GM12878 (cell line): ENCODE results near the gene CCDC134. TPM values are rescaled to one million over a fixed set of nuclear protein-coding genes. Genes with fewer than 3 reads are reported as not detected.

Source experiments
- ATAC-seq: fragments of 200-7000 bp; cut with Tn5 transposase; 3 replicates; pipeline ENCODE4 v1.9.1; 2020; ENCODE audit warnings: mild to moderate bottlenecking, moderate library complexity
- BruUV-seq: library from RNA; stranded (reverse); fragments of 400-500 nt; replicated peaks from 2 replicates; lab custom pipeline; 2021; lab: Mats Ljungman, UMichigan
- CTCF ChIA-PET: fragments of 300-600 bp; sonication (Branson Sonifier 250); formaldehyde crosslinking; extraction: SDS; loops from one replicate; lab custom pipeline; 2021; ENCODE audit warnings: inconsistent platforms; lab: Yijun Ruan, JAX
- POLR2A ChIA-PET: fragments of 350-600 bp; formaldehyde crosslinking; extraction: SDS; loops from one replicate; lab custom pipeline; 2021; ENCODE audit warnings: inconsistent platforms; lab: Charles Lee
- RAD21 ChIA-PET: fragments of 300-600 bp; sonication (Branson Sonifier 250); formaldehyde crosslinking; loops from one replicate; lab custom pipeline; 2023; ENCODE audit warnings: antibody characterized with exemption; ENCODE audit not compliant: unreplicated experiment; lab: Charles Lee
- SMC1A ChIA-PET: fragments of 300-600 bp; sonication (Branson Sonifier 250); formaldehyde crosslinking; loops from one replicate; lab custom pipeline; 2023; ENCODE audit not compliant: unreplicated experiment, uncharacterized antibody; lab: Charles Lee
- DNase-seq: peaks from one replicate; pipeline ENCODE4 v3.0.0-alpha.2; 2011; ENCODE audit warnings: low read depth, low spot score
- FAIRE-seq: peaks from 3 replicates; lab custom pipeline; 2011; peaks lifted over from hg19 to GRCh38; lab: Jason Lieb, UNC
- H2AFZ ChIP-seq: 2 replicates; pipeline ENCODE4 v1.6.0; 2011; ENCODE audit warnings: low read depth, low read length, control low read depth; ENCODE audit not compliant: control insufficient read depth
- H3K27ac ChIP-seq: 2 replicates; pipeline ENCODE4 v1.5.1; 2011; ENCODE audit warnings: control low read depth; ENCODE audit not compliant: control insufficient read depth, insufficient read depth
- H3K27me3 ChIP-seq, 2 experiments: replicated peaks in 1 of 2; 2 replicates each; pipeline versions ENCODE4 v1.6.0 to v1.6.1; 2011; ENCODE audit warnings: low read length in 1 of 2; ENCODE audit not compliant: control insufficient read depth in 2 of 2, insufficient read depth in 2 of 2
- H3K36me3 ChIP-seq, 2 experiments: 2 replicates each; pipeline ENCODE4 v1.5.1; 2011; ENCODE audit warnings: low read length in 1 of 2; ENCODE audit not compliant: control insufficient read depth in 2 of 2, insufficient read depth in 2 of 2
- H3K4me1 ChIP-seq: 2 replicates; pipeline ENCODE4 v1.6.1; 2011; ENCODE audit warnings: mild to moderate bottlenecking, low read length, moderate library complexity, mixed read lengths; ENCODE audit not compliant: control insufficient read depth, insufficient read depth
- H3K4me2 ChIP-seq: 2 replicates; pipeline ENCODE4 v1.6.0; 2011; ENCODE audit warnings: control low read depth; ENCODE audit not compliant: control insufficient read depth, insufficient read depth
- H3K4me3 ChIP-seq: fragments of 200-600 bp; sonication (generic); 2 replicates; pipeline ENCODE4 v1.5.1; 2016
- H3K79me2 ChIP-seq: 2 replicates; pipeline ENCODE4 v1.6.0; 2011; ENCODE audit warnings: low read length; ENCODE audit not compliant: control insufficient read depth, insufficient read depth
- H3K9ac ChIP-seq: 2 replicates; pipeline ENCODE4 v1.8.0; 2011; ENCODE audit warnings: low read length, control low read depth, mixed read lengths; ENCODE audit not compliant: control insufficient read depth, insufficient read depth
- H3K9me3 ChIP-seq: replicated peaks from 3 replicates; pipeline ENCODE4 v1.5.1; 2011; ENCODE audit warnings: mild to moderate bottlenecking, low read length; ENCODE audit not compliant: control insufficient read depth, insufficient read depth
- H4K20me1 ChIP-seq: 2 replicates; pipeline ENCODE4 v1.6.0; 2011; ENCODE audit not compliant: control insufficient read depth, insufficient read depth
- CTCF ChIP-seq, 3 experiments: IDR thresholded peaks in 2 of 3; conservative IDR thresholded peaks in 1 of 3; 2 replicates each; pipeline ENCODE4 v1.5.1; 2011; ENCODE audit warnings: low read depth in 3 of 3, low read length in 3 of 3, mild to moderate bottlenecking in 3 of 3, control low read depth in 2 of 3, moderate library complexity in 2 of 3, inconsistent platforms in 1 of 3, mixed read lengths in 1 of 3; ENCODE audit not compliant: control insufficient read depth in 2 of 3, insufficient read depth in 1 of 3; ENCODE audit errors: extremely low read depth in 1 of 3
- HDGF ChIP-seq: fragments of 450-650 bp; IDR thresholded peaks from 2 replicates; pipeline ENCODE4 v1.6.1; 2016; ENCODE audit warnings: antibody characterized with exemption
- NR2C1 ChIP-seq: fragments of 450-650 bp; IDR thresholded peaks from 2 replicates; pipeline ENCODE4 v1.6.1; 2017; ENCODE audit warnings: antibody characterized with exemption, mild to moderate bottlenecking, moderate library complexity
- WGBS: methylation state at CpG from one replicate; pipeline ENCODE4 v1.1.6; 2016; ENCODE audit warnings: low lambda C conversion rate; ENCODE audit not compliant: insufficient replicate concordance, insufficient coverage; ENCODE audit errors: missing lambda C conversion rate; 5-methylcytosine and 5-hydroxymethylcytosine counted together
- in situ Hi-C: fragments of 300-500 bp; cut with MboI; formaldehyde crosslinking; loops from 9 replicates; pipeline ENCODE4 v1.14.3; 2018; ENCODE audit warnings: mixed read lengths
- intact Hi-C: fragments of 100-400 bp; cut with micrococcal nuclease; formaldehyde crosslinking; loops from one replicate; pipeline ENCODE4 v1.14.2; 2022; ENCODE audit not compliant: unreplicated experiment
- polyA plus RNA-seq, 11 experiments: library from polyadenylated mRNA; depleted of rRNA in 4 of 11; unstranded in 6 of 11; stranded (reverse) in 5 of 11; fragments of >200 nt; fragmentation: Nextera tagmentation in 4 of 11; fragmentation: Illumina TruSeq in 1 of 11; extraction: Ambion mirVana in 4 of 11; extraction: Trizol in 1 of 11; gene quantifications; 1 replicate in 1 of 11; 2 replicates in 10 of 11; pipeline versions ENCODE4 v1.2.1 to v1.2.3, GENCODE V29; 2011 to 2016; ENCODE audit warnings: inconsistent platforms in 2 of 11, missing spikeins in 2 of 11, low read depth in 1 of 11
- total RNA-seq, 4 experiments: library from RNA; depleted of rRNA in 3 of 4; stranded (reverse); fragments of >200 nt in 3 of 4; fragmentation: Illumina TruSeq in 1 of 4; extraction: Trizol in 1 of 4; gene quantifications; 2 replicates each; pipeline versions ENCODE4 v1.2.1 to v1.2.3, GENCODE V29; 2013 to 2021

Gene CCDC134
- total and polyA plus RNA-seq, 10 of the 15 experiments (the other 5 are each of a cell fraction or from before 2014, with no cell fraction given) = 0.35 to 19.3 (median 11.8) TPM

DNA sequence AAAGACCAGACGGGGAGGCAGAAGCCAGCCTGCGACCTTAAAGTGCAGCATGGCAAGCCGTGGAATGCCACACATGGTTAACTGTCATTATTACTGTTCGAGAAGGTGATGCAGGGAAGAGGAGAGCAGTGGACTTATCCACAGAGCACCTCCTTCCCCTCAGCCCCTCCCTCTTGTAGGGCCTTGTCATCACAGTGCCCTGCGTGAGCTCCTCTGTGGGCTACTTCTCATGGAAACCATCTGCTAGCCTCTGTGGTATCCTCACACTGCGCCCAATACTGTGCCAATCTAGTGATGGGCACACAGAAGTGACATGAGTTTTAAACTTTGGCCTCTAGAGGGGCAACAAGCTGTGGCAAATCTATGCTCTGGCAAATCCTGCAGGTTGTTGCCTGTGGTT lies 18.2 kb upstream of the CCDC134 start:
- Histone ChIP-seq H3K4me2 (peak overlapping the region; percentile 98), H4K20me1 (no peaks in the 10 kb centered on the region), H3K4me1 (peaks cover 21% of the 10 kb centered on the region), H3K9ac (peak overlapping the region; percentile 78), H3K4me3 (peak overlapping the region; percentile 76)
- ATAC-seq (peak; percentile 43), DNase-seq (no peak)
- 65% methylated on average over 6 of the region's 6 CpGs for WGBS
- in situ Hi-C loops = no loop called here
- POLR2A ChIA-PET = interaction anchor here (0.6 to 10.4 kb wide), 18 partner anchors 9 to 161 kb away, joined by 3 to 172 read pairs (median 6); partner anchors contain the start of genes CCDC134, DESI1, SNU13 and SREBF2
- TF ChIP-seq HDGF = 0 out of 2 replicates have a peak, but pooled peaks have one; percentile 14
- TF ChIP-seq NR2C1 = no peak
- peak in 1 of 3 experiments; percentile 23; a peak in 1 of 6 replicates for TF ChIP-seq CTCF (IDR thresholded peaks at IDR 0.05 in 2 of 3, conservative IDR thresholded peaks at IDR 0.05 in 1 of 3; ENCODE audit: control insufficient read depth in 2 of 3, extremely low read depth in 1 of 3, insufficient read depth in 1 of 3, low read depth in 3 of 3, low read length in 3 of 3)
- TF ChIP-seq, all 136 proteins: peak for 2
- peaks cover 0 to 2% of the 10 kb centered on the region in 2 experiments; a peak in 1 of 4 replicates for H3K36me3 ChIP-seq
- BruUV-seq = no TSS peak
- H3K9me3 ChIP-seq = no peaks in the 10 kb centered on the region
- FAIRE-seq = no peak
- H3K27me3 ChIP-seq = no peaks in the 10 kb centered on the region
- intact Hi-C loops = no loop called here
- SMC1A ChIA-PET = interaction anchor here (0.6 to 5.4 kb wide), 12 partner anchors 9 to 158 kb away, joined by 3 to 57 read pairs (median 6); partner anchors contain the start of genes CCDC134 and MEI1
- RAD21 ChIA-PET = interaction anchor here (0.9 to 4.4 kb wide), 12 partner anchors 9 to 158 kb away, joined by 3 to 56 read pairs (median 6); partner anchors contain the start of genes CCDC134, MEI1 and SREBF2
- H2AFZ ChIP-seq = no peak overlapping the region
- CTCF ChIA-PET = interaction anchor here (0.7 to 4.8 kb wide), 15 partner anchors 14 to 331 kb away, joined by 3 to 47 read pairs (median 5); partner anchors contain the start of gene MEI1
- peaks cover 18% of the 10 kb centered on the region for H3K79me2 ChIP-seq
- H3K27ac ChIP-seq = peak overlapping the region; percentile 54
